Measurements from ENCODE around the gene GNA15. TPM values are rescaled to one million over a fixed set of nuclear protein-coding genes. Genes with fewer than 3 reads are reported as not detected.
A peak's percentile ranks its signal among the peaks of the same experiment; 100 is the strongest.
"Not testable (repeated sequence)": the region's sequence is repeated elsewhere in the genome, so short reads cannot be mapped to it uniquely, and the experiment has no call there.

GNA15 gene
- total RNA-seq = 100 to 1,000 TPM in 1 of 2 donors, 1 to 10 TPM in 1; 3.0 to 105 TPM

GRCh38 chr19:3135961-3136683 is at the start of gene GNA15:
TSS of gene GNA15 (plus strand) at chr19:3136033. CDS start at chr19:3136451, 418 bp downstream.
- Mint-ChIP-seq H3K36me3 (peaks cover 13 to 35% of the 10 kb centered on the region in 2 donors), H3K9me3 (peaks cover 0 to 6% of the 10 kb centered on the region in 2 donors), H3K27ac (peak within 1 kb of the TSS in 1 of 2 donors; percentile 27)
- peak in 1 of 2 donors; percentile 42 for DNase-seq (ENCODE audit: low spot score in 2 of 2)
- ATAC-seq = peak in 1 of 2 donors; percentile 63

- Mint-ChIP-seq H3K9me3 (no peaks in the 10 kb centered on the region), H3K36me3 (no peaks in the 10 kb centered on the region), H3K27ac (no peak overlapping the region)
- ATAC-seq (no peak), DNase-seq (ENCODE audit: low spot score in 2 of 2) (no peak)
These were observed 48.1 kb upstream of the GNA15 start for GRCh38 chr19:3087769-3088168.

- DNase-seq (ENCODE audit: low spot score in 2 of 2); H3K9me3 Mint-ChIP-seq; H3K27ac Mint-ChIP-seq; ATAC-seq; H3K36me3 Mint-ChIP-seq: not testable (repeated sequence)
These were observed 46.5 kb upstream of the GNA15 start for GRCh38 chr19:3089299-3089855.

GRCh38 chr19:3094601-3095440 is 41.0 kb upstream of the GNA15 start:
- H3K27ac Mint-ChIP-seq = peak overlapping the region; percentile 23 to 74

GRCh38 chr19:3095441-3096191 is 40.2 kb upstream of the GNA15 start:
- Mint-ChIP-seq H3K9me3 (no peaks in the 10 kb centered on the region), H3K36me3 (no peaks in the 10 kb centered on the region), H3K27ac (peak overlapping the region; percentile 23 to 74)
- DNase-seq (ENCODE audit: low spot score in 2 of 2) = peak in 1 of 2 donors; percentile 48
- ATAC-seq = peak; percentile 39 to 53

More at GRCh38 chr19:3094601-3095440, 41.0 kb upstream of the GNA15 start:
- peak in 1 of 2 donors; percentile 42 for DNase-seq (ENCODE audit: low spot score in 2 of 2)
- Mint-ChIP-seq H3K36me3 (no peaks in the 10 kb centered on the region), H3K9me3 (no peaks in the 10 kb centered on the region)
- ATAC-seq = peak; percentile 40 to 62

- H3K36me3 Mint-ChIP-seq = no peaks in the 10 kb centered on the region
- ATAC-seq (no peak), DNase-seq (ENCODE audit: low spot score in 2 of 2) (no peak)
- H3K27ac Mint-ChIP-seq = no peak overlapping the region
- no peaks in the 10 kb centered on the region for H3K9me3 Mint-ChIP-seq
These were observed 39.4 kb upstream of the GNA15 start for GRCh38 chr19:3096267-3096901.

- ATAC-seq (no peak), DNase-seq (ENCODE audit: low spot score in 2 of 2) (no peak)
- H3K9me3 Mint-ChIP-seq = no peaks in the 10 kb centered on the region
- H3K27ac Mint-ChIP-seq = no peak overlapping the region
- no peaks in the 10 kb centered on the region for H3K36me3 Mint-ChIP-seq
These were observed 38.9 kb upstream of the GNA15 start for GRCh38 chr19:3096902-3097326.

- Mint-ChIP-seq H3K36me3 (no peaks in the 10 kb centered on the region), H3K9me3 (no peaks in the 10 kb centered on the region), H3K27ac (no peak overlapping the region)
- DNase-seq (ENCODE audit: low spot score in 2 of 2) (no peak), ATAC-seq (no peak)
These were observed 38.4 kb upstream of the GNA15 start for GRCh38 chr19:3097442-3097871.

- DNase-seq (ENCODE audit: low spot score in 2 of 2) = no peak
- ATAC-seq = no peak
- Mint-ChIP-seq H3K36me3 (no peaks in the 10 kb centered on the region), H3K9me3 (no peaks in the 10 kb centered on the region), H3K27ac (no peak overlapping the region)
These were observed 37.7 kb upstream of the GNA15 start for GRCh38 chr19:3098141-3098514.

GRCh38 chr19:3098515-3099346 is 37.1 kb upstream of the GNA15 start:
- ATAC-seq (no peak), DNase-seq (ENCODE audit: low spot score in 2 of 2) (no peak)
- H3K36me3 Mint-ChIP-seq = no peaks in the 10 kb centered on the region

GRCh38 chr19:3099347-3100145 is 36.3 kb upstream of the GNA15 start:
- Mint-ChIP-seq H3K27ac (peak overlapping the region in 1 of 2 donors; percentile 69), H3K9me3 (no peaks in the 10 kb centered on the region), H3K36me3 (no peaks in the 10 kb centered on the region)
- DNase-seq (ENCODE audit: low spot score in 2 of 2) (no peak), ATAC-seq (no peak)

More at GRCh38 chr19:3098515-3099346, 37.1 kb upstream of the GNA15 start:
- Mint-ChIP-seq H3K9me3 (no peaks in the 10 kb centered on the region), H3K27ac (peak overlapping the region in 1 of 2 donors; percentile 69)

- Mint-ChIP-seq H3K36me3 (no peaks in the 10 kb centered on the region), H3K27ac (no peak overlapping the region), H3K9me3 (no peaks in the 10 kb centered on the region)
- ATAC-seq = no peak
- DNase-seq (ENCODE audit: low spot score in 2 of 2) = no peak
These were observed 35.5 kb upstream of the GNA15 start for GRCh38 chr19:3100331-3100730.

GRCh38 chr19:3100747-3101730 is 34.8 kb upstream of the GNA15 start:
- no peaks in the 10 kb centered on the region for H3K36me3 Mint-ChIP-seq
- no peak for ATAC-seq
- no peak for DNase-seq (ENCODE audit: low spot score in 2 of 2)
- no peaks in the 10 kb centered on the region for H3K9me3 Mint-ChIP-seq
- no peak overlapping the region for H3K27ac Mint-ChIP-seq
